Lower leg skin (tissue), 4 donors: ENCODE data around the gene DMRT1. TPM values are rescaled to one million over a fixed set of nuclear protein-coding genes. Genes with fewer than 3 reads are reported as not detected.

Experiments
- DNase-seq, 2 donors: peaks; one replicate each; pipeline ENCODE4 v3.0.0-alpha.2; 2019; ENCODE audit warnings: low spot score in 2 of 2
- H3K4me3 ChIP-seq: fragments of 200-600 bp; sonication (generic); 2 replicates; pipeline ENCODE4 v1.5.1; 2017; ENCODE audit warnings: mild to moderate bottlenecking, low read depth; ENCODE audit not compliant: poor library complexity, severe bottlenecking
- POLR2A ChIP-seq, 2 donors: fragments of 450-650 bp; IDR thresholded peaks; one replicate each; pipeline ENCODE4 v1.6.1; 2016 to 2017; ENCODE audit warnings: antibody characterized with exemption in 2 of 2, mild to moderate bottlenecking in 1 of 2, moderate library complexity in 1 of 2
- WGBS, 2 donors: methylation state at CpG; one replicate each; pipeline ENCODE4 v1.1.5; 2018; 5-methylcytosine and 5-hydroxymethylcytosine counted together
- intact Hi-C: fragments of 100-400 bp; cut with DNase I; formaldehyde crosslinking; loops from one replicate; pipeline ENCODE4 v1.15.0; 2023; ENCODE audit warnings: low total_unique reads
- total RNA-seq, 4 donors: library from RNA; depleted of rRNA; stranded (reverse); fragments of >200 nt; gene quantifications; one replicate each; pipeline ENCODE4 v1.1.0, GENCODE V29; 2016
- TF ChIP-seq, protein P1 (sequence below), 3 donors: fragments of 450-650 bp; IDR thresholded peaks; one replicate each; pipeline ENCODE4 v1.5.1; 2016; ENCODE audit warnings: antibody characterized with exemption in 3 of 3, mild to moderate bottlenecking in 3 of 3, moderate library complexity in 2 of 3

Gene DMRT1
- total RNA-seq, 4 donors from 2014 or later, result not detected

- H3K4me3 ChIP-seq, result no peak overlapping the region
- no peak for DNase-seq
- intact Hi-C loops, result no loop called here
- WGBS, 2 donors, result 76 to 97% methylated on average over 7 of the region's 7 CpGs
- TF ChIP-seq, protein P1, sequence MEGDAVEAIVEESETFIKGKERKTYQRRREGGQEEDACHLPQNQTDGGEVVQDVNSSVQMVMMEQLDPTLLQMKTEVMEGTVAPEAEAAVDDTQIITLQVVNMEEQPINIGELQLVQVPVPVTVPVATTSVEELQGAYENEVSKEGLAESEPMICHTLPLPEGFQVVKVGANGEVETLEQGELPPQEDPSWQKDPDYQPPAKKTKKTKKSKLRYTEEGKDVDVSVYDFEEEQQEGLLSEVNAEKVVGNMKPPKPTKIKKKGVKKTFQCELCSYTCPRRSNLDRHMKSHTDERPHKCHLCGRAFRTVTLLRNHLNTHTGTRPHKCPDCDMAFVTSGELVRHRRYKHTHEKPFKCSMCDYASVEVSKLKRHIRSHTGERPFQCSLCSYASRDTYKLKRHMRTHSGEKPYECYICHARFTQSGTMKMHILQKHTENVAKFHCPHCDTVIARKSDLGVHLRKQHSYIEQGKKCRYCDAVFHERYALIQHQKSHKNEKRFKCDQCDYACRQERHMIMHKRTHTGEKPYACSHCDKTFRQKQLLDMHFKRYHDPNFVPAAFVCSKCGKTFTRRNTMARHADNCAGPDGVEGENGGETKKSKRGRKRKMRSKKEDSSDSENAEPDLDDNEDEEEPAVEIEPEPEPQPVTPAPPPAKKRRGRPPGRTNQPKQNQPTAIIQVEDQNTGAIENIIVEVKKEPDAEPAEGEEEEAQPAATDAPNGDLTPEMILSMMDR (IDR thresholded peaks at IDR 0.05), result no peak
- TF ChIP-seq POLR2A (IDR thresholded peaks at IDR 0.05), result no peak
Measured at GRCh38 chr9:948497-948896, 107.0 kb downstream of the DMRT1 start.

DNA sequence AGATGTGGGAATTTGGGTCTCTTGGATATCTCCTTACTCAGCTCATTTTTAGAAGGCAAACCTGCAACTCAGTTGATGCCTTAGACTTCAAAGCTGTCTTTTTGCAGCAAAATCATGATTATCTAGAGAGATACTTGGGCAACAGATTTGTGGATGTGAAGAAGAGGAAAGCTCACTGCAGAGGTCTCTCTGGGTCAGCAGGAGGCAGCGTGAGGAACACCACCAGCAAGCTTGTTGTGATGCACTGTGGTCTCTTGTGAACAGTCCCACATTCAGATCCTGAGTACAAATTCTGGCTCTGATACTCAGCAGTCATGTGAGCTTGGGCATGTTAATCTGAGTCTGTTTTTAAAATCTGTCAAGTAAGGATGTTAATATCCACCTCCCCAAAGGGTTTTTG, 108.6 kb downstream of the DMRT1 start:
- TF ChIP-seq, protein P1 (IDR thresholded peaks at IDR 0.05), result no peak
- no peak for TF ChIP-seq POLR2A (IDR thresholded peaks at IDR 0.05)
- intact Hi-C loops, result no loop called here
- no peak for DNase-seq
- WGBS, 2 donors, result 58 to 75% methylated on average over 1 of the region's 1 CpG
- H3K4me3 ChIP-seq, result no peak overlapping the region

DNA sequence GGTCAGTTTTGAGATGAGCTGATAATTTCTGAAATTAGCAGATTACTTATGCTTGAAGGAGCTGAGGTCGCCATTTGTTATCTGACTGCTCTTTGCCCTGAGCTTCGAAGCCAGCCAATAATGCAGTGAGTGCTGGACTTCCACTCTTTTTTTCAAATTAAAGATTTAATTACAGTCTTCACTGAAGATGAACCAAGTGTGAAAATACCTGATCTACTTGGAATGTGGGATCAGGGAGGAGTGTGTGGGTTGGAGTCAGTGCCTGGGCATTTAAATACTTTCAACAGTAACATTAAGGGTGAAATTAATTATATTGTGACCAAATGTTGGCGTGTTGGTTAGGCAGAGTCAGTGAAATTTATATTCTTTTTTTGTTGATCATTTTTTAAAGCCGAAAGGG, 111.0 kb downstream of the DMRT1 start:
- 64 to 69% methylated on average over 4 of the region's 4 CpGs for WGBS, 2 donors
- intact Hi-C loops, result no loop called here
- TF ChIP-seq POLR2A (IDR thresholded peaks at IDR 0.05), result no peak
- DNase-seq, result no peak
- no peak overlapping the region for H3K4me3 ChIP-seq

DNA sequence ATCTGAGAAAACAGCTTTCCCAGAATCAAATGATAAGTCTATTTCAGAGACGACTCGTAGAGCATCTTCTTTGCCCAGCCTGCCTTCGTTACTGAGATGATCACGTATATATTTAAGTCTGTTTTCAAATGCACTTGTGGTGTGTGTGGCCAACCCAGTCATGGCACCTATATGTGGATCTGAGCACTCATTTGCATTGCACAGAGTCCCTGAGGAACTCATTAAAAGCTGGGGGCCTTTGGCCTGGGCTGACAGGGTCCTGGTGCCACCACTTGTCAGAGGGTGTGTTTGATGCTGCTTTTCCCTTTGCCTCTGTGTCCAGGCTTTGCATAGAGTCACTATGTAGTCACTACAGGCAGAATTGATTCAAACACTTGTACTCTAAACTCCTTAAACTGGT, 117.6 kb downstream of the DMRT1 start:
- WGBS, 2 donors, result 70 to 88% methylated on average over 4 of the region's 4 CpGs

GRCh38 chr9:959914-960313, 118.4 kb downstream of the DMRT1 start:
- intact Hi-C loops, result no loop called here
- no peak for DNase-seq
- WGBS, 2 donors, result 54 to 72% methylated on average over 4 of the region's 4 CpGs
- TF ChIP-seq POLR2A (IDR thresholded peaks at IDR 0.05), result no peak
- TF ChIP-seq, protein P1 (IDR thresholded peaks at IDR 0.05), result no peak
- H3K4me3 ChIP-seq, result no peak overlapping the region

More for the DNA sequence above, 117.6 kb downstream of the DMRT1 start:
- no peak overlapping the region for H3K4me3 ChIP-seq
- TF ChIP-seq, protein P1 (IDR thresholded peaks at IDR 0.05), result no peak
- TF ChIP-seq POLR2A (IDR thresholded peaks at IDR 0.05), result no peak
- DNase-seq, result no peak
- intact Hi-C loops, result no loop called here

DNA sequence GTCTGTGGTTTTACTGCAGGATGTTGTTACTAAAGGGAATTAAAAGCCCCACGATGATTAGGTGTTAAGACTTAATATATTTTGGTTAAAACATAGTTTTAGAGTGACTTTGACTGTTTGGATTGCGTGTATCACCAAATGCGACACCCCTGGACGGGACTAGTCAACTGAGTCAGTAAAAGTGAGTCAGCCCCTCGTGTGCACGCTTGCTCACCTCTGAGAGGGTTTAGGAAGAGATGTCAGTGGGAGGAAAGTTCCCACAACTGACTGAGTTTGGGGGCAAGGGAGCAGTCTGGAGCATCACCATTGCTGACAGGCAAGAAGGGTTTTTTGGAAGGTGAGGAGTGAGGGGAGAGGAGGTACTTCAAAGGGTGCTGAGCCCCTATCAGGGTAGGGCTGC, 120.5 kb downstream of the DMRT1 start:
- intact Hi-C loops, result no loop called here
- WGBS, 2 donors, result 67 to 70% methylated on average over 6 of the region's 6 CpGs
- TF ChIP-seq, protein P1 (IDR thresholded peaks at IDR 0.05), result no peak
- no peak for DNase-seq
- H3K4me3 ChIP-seq, result no peak overlapping the region
